ENCODE data around the gene RIPK4. TPM values are rescaled to one million over a fixed set of nuclear protein-coding genes. Genes with fewer than 3 reads are reported as not detected.

The RIPK4 gene
- total and polyA plus RNA-seq, 2 of the 13 experiments (the other 11 are each of a cell fraction or from before 2014, with no cell fraction given), result 3.1 to 4.9 TPM

DNA sequence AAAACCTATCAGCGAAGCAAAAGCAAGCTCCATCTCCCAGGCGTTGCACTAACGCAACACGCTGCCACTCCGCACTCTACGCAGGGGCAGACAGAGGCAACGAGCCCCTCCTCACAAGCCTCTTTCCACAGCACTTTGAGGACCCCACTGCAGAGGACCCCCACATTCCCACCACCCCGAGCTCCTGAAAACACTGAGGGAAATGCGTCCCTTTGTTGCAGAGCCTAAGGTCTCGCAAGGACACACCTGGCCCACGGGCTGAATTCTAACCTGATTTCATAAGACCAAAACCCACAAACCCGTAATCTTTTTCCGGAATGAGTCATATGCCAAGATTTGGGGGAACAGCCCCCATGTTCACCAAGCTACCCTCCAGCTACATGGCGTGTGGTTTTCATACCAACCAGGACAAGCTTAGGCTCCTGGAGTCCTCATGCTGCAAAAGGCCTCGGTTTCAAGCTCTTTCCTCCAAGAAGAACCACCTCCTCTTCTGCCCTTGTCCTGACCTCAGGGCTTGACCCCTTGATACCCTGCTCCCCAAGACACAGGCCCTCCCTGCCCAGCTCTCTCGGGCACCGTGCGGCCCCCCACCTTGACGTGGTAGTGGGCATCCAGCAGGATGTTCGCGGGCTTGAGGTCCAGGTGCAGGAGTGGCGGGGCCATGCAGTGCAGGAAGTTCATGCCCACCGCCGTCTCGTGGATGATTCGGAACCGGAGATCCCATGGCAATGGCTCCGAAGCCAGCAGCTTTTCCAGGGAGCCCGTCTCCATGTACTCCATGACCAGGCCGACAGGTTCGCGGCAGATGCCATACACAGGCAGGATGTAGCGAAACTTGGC is 10.7 kb downstream of the RIPK4 start:
- intact Hi-C loops (cut with micrococcal nuclease; ENCODE audit: unreplicated experiment) (no loop called here), in situ Hi-C loops (cut with HindIII; ENCODE audit: extremely low pct_ligation_motif_present, low pct_unique_long_range_greater_than_20kb) (no loop called here)
- FAIRE-seq (no peak), ATAC-seq (no peak), DNase-seq (ENCODE audit: low spot score) (no peak)
- Histone ChIP-seq H2AFZ (ENCODE audit: low read length) (no peak overlapping the region), H3K4me3 (replicated peaks in 1 of 3; ENCODE audit: insufficient read depth in 1 of 3, low read depth in 2 of 3, low read length in 3 of 3) (no peak overlapping the region), H3K36me3 (replicated peaks in 1 of 2; ENCODE audit: control insufficient read depth in 1 of 2, insufficient read depth in 2 of 2, low read length in 2 of 2) (peaks cover 15 to 33% of the 10 kb centered on the region in 2 experiments; a peak in 4 of 5 replicates), H3K4me2 (ENCODE audit: low read depth, low read length) (no peak overlapping the region), H4K20me1 (ENCODE audit: insufficient read depth, low read length) (peaks cover 82% of the 10 kb centered on the region), H3K9ac (ENCODE audit: insufficient read depth, low read depth, low read length) (no peak overlapping the region), H3K27ac (ENCODE audit: extremely low read length, insufficient read depth, low read length) (no peak overlapping the region), H3K27me3 (ENCODE audit: control insufficient read depth in 1 of 2, insufficient read depth in 2 of 2, low read length in 2 of 2) (no peaks in the 10 kb centered on the region), H3K4me1 (ENCODE audit: insufficient read depth, low read length) (peaks cover 52% of the 10 kb centered on the region), H3K9me3 (ENCODE audit: low read length) (no peaks in the 10 kb centered on the region), H3K79me2 (ENCODE audit: insufficient read depth, low read length) (peaks cover 46% of the 10 kb centered on the region)
- WGBS (ENCODE audit: low lambda C conversion rate), result 96% methylated on average over 23 of the region's 33 CpGs
- POLR2A ChIA-PET, result no interaction called here
- CTCF ChIA-PET (ENCODE audit: low intra/inter-chr PET ratio, low total read pairs), result no interaction called here
- no TSS peak for BruUV-seq (replicated peaks)
- TF ChIP-seq GATAD1 (CRISPR knock-in tag; IDR thresholded peaks at IDR 0.05), result no peak
- TF ChIP-seq, protein P1, sequence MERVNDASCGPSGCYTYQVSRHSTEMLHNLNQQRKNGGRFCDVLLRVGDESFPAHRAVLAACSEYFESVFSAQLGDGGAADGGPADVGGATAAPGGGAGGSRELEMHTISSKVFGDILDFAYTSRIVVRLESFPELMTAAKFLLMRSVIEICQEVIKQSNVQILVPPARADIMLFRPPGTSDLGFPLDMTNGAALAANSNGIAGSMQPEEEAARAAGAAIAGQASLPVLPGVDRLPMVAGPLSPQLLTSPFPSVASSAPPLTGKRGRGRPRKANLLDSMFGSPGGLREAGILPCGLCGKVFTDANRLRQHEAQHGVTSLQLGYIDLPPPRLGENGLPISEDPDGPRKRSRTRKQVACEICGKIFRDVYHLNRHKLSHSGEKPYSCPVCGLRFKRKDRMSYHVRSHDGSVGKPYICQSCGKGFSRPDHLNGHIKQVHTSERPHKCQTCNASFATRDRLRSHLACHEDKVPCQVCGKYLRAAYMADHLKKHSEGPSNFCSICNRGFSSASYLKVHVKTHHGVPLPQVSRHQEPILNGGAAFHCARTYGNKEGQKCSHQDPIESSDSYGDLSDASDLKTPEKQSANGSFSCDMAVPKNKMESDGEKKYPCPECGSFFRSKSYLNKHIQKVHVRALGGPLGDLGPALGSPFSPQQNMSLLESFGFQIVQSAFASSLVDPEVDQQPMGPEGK (CRISPR knock-in tag; IDR thresholded peaks at IDR 0.05), result no peak
- TF ChIP-seq ARNT2 (CRISPR knock-in tag; IDR thresholded peaks at IDR 0.05; ENCODE audit: low read depth), result no peak
- TF ChIP-seq RARG (CRISPR knock-in tag; IDR thresholded peaks at IDR 0.05; ENCODE audit: low read depth), result no peak
- TF ChIP-seq, protein P2, sequence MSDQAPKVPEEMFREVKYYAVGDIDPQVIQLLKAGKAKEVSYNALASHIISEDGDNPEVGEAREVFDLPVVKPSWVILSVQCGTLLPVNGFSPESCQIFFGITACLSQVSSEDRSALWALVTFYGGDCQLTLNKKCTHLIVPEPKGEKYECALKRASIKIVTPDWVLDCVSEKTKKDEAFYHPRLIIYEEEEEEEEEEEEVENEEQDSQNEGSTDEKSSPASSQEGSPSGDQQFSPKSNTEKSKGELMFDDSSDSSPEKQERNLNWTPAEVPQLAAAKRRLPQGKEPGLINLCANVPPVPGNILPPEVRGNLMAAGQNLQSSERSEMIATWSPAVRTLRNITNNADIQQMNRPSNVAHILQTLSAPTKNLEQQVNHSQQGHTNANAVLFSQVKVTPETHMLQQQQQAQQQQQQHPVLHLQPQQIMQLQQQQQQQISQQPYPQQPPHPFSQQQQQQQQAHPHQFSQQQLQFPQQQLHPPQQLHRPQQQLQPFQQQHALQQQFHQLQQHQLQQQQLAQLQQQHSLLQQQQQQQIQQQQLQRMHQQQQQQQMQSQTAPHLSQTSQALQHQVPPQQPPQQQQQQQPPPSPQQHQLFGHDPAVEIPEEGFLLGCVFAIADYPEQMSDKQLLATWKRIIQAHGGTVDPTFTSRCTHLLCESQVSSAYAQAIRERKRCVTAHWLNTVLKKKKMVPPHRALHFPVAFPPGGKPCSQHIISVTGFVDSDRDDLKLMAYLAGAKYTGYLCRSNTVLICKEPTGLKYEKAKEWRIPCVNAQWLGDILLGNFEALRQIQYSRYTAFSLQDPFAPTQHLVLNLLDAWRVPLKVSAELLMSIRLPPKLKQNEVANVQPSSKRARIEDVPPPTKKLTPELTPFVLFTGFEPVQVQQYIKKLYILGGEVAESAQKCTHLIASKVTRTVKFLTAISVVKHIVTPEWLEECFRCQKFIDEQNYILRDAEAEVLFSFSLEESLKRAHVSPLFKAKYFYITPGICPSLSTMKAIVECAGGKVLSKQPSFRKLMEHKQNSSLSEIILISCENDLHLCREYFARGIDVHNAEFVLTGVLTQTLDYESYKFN (CRISPR knock-in tag; conservative IDR thresholded peaks at IDR 0.05), result no peak
- TF ChIP-seq KDM1A (CRISPR knock-in tag; IDR thresholded peaks at IDR 0.05), result no peak
- TF ChIP-seq, protein P3, sequence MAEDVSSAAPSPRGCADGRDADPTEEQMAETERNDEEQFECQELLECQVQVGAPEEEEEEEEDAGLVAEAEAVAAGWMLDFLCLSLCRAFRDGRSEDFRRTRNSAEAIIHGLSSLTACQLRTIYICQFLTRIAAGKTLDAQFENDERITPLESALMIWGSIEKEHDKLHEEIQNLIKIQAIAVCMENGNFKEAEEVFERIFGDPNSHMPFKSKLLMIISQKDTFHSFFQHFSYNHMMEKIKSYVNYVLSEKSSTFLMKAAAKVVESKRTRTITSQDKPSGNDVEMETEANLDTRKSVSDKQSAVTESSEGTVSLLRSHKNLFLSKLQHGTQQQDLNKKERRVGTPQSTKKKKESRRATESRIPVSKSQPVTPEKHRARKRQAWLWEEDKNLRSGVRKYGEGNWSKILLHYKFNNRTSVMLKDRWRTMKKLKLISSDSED (CRISPR knock-in tag; IDR thresholded peaks at IDR 0.05), result no peak
- no peak for TF ChIP-seq ZSCAN12 (CRISPR knock-in tag; IDR thresholded peaks at IDR 0.05)
- TF ChIP-seq, protein P4, sequence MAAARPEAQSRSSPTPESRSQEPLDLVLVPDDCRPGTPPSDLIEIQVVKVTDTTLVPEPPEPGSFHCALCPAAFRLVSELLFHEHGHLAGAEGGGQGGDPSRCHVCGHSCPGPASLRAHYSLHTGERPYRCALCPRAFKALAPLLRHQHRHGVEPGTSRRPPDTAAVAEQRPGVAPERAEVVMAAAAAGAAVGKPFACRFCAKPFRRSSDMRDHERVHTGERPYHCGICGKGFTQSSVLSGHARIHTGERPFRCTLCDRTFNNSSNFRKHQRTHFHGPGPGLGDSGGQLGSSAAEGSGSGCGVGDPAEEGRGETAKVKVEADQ (CRISPR knock-in tag; IDR thresholded peaks at IDR 0.05; ENCODE audit: borderline replicate concordance), result no peak
- TF ChIP-seq NR2C2 (CRISPR knock-in tag; IDR thresholded peaks at IDR 0.05; ENCODE audit: borderline replicate concordance), result no peak
- no peak for TF ChIP-seq FOXK1 (CRISPR knock-in tag; IDR thresholded peaks at IDR 0.05; ENCODE audit: borderline replicate concordance, low read depth)
- TF ChIP-seq, protein P5, sequence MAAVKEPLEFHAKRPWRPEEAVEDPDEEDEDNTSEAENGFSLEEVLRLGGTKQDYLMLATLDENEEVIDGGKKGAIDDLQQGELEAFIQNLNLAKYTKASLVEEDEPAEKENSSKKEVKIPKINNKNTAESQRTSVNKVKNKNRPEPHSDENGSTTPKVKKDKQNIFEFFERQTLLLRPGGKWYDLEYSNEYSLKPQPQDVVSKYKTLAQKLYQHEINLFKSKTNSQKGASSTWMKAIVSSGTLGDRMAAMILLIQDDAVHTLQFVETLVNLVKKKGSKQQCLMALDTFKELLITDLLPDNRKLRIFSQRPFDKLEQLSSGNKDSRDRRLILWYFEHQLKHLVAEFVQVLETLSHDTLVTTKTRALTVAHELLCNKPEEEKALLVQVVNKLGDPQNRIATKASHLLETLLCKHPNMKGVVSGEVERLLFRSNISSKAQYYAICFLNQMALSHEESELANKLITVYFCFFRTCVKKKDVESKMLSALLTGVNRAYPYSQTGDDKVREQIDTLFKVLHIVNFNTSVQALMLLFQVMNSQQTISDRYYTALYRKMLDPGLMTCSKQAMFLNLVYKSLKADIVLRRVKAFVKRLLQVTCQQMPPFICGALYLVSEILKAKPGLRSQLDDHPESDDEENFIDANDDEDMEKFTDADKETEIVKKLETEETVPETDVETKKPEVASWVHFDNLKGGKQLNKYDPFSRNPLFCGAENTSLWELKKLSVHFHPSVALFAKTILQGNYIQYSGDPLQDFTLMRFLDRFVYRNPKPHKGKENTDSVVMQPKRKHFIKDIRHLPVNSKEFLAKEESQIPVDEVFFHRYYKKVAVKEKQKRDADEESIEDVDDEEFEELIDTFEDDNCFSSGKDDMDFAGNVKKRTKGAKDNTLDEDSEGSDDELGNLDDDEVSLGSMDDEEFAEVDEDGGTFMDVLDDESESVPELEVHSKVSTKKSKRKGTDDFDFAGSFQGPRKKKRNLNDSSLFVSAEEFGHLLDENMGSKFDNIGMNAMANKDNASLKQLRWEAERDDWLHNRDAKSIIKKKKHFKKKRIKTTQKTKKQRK (IDR thresholded peaks at IDR 0.05; ENCODE audit: low read length), result no peak
